ENCODE data around the gene DAPK3.

DNA sequence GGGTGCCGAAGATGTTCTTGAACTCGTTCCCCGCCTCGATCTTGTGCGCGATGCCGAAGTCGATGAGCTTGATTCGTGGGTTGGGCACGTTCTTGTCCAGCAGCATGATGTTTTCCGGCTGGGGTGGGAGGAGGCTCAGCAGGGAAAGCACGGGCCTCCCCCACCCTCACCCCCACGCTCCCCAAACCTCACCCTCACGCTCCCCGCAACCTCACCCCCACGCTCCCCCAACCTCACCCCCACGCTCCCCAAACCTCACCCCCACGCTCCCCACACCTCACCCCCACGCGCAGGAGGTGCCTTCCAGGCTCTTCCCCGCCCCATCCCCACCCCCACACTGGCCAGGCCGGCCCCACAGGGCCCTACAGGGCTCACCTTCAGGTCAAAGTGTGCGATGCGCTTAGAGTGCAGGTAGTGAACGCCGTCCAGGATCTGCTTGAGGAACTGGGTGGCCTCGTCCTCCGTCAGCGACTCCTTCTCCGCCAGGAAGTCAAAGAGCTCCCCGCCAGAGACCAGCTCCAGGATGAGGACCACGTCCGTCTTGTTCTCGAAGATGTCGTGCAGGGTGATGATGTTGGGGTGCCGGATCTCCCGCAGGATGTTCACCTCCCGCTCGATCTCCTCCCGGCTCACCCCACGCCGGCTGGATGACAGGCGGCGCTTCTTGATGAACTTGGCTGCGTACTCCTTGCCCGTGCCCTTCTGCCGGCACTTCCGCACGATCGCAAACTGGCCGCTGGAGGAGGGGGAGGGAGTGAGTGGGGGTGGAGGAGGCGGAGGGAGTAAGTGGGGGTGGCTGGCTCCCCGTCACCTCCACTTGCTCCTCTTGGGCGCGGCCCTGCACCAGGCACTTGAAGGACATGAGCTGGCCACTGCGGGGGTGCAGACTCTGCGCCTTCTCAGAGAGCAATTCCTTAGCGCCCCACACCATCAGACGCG lies 6.4 kb downstream of the DAPK3 start:
- TF ChIP-seq, protein P1, sequence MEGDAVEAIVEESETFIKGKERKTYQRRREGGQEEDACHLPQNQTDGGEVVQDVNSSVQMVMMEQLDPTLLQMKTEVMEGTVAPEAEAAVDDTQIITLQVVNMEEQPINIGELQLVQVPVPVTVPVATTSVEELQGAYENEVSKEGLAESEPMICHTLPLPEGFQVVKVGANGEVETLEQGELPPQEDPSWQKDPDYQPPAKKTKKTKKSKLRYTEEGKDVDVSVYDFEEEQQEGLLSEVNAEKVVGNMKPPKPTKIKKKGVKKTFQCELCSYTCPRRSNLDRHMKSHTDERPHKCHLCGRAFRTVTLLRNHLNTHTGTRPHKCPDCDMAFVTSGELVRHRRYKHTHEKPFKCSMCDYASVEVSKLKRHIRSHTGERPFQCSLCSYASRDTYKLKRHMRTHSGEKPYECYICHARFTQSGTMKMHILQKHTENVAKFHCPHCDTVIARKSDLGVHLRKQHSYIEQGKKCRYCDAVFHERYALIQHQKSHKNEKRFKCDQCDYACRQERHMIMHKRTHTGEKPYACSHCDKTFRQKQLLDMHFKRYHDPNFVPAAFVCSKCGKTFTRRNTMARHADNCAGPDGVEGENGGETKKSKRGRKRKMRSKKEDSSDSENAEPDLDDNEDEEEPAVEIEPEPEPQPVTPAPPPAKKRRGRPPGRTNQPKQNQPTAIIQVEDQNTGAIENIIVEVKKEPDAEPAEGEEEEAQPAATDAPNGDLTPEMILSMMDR (IDR thresholded peaks at IDR 0.05) = no peak
- TF ChIP-seq POLR2A (IDR thresholded peaks at IDR 0.05) (no peak), POLR2AphosphoS5 (IDR thresholded peaks at IDR 0.05) (no peak)
